ENCODE measurements around the gene HLA-DPB1.

The HLA-DPB1 gene

GRCh38 chr6:33107641-33108040 is 31.9 kb downstream of the HLA-DPB1 start:
- H4K91ac ChIP-seq (ENCODE audit: low read length) = no peak overlapping the region
- H3K23ac ChIP-seq (ENCODE audit: low read length in 2 of 2) = no peak overlapping the region
- H3K4ac ChIP-seq (ENCODE audit: low read depth in 1 of 2, low read length in 2 of 2) = no peak overlapping the region
- H3K36me3 ChIP-seq (ENCODE audit: control insufficient read depth in 1 of 2, insufficient read depth in 2 of 2, low read depth in 1 of 2, low read length in 2 of 2) = no peaks in the 10 kb centered on the region
- no peak overlapping the region for H2AFZ ChIP-seq (ENCODE audit: low read depth, low read length)
- H3K18ac ChIP-seq (ENCODE audit: low read depth in 1 of 2, low read length in 2 of 2) = no peak overlapping the region
- no peak overlapping the region for H4K8ac ChIP-seq (ENCODE audit: low read length)
- no peak overlapping the region for H2BK5ac ChIP-seq (ENCODE audit: low read depth, low read length, poor library complexity, severe bottlenecking)
- no peak overlapping the region for H3K14ac ChIP-seq (ENCODE audit: low read length in 2 of 2)
- H2BK15ac ChIP-seq (ENCODE audit: low read depth, poor library complexity, severe bottlenecking) = no peak overlapping the region
- H3K4me2 ChIP-seq (ENCODE audit: low read length, poor library complexity, severe bottlenecking) = no peak overlapping the region
- H3K27ac ChIP-seq (ENCODE audit: low read length, poor library complexity, severe bottlenecking) = no peak overlapping the region
- H2BK120ac ChIP-seq (ENCODE audit: low read depth, low read length) = no peak overlapping the region
- H3K9me3 ChIP-seq (ENCODE audit: control insufficient read depth, low read length) = peaks cover 13% of the 10 kb centered on the region
- H3K9ac ChIP-seq (ENCODE audit: low read length) = no peak overlapping the region
- H3K4me1 ChIP-seq (ENCODE audit: control insufficient read depth, insufficient read depth, low read depth, low read length) = no peaks in the 10 kb centered on the region
- no peaks in the 10 kb centered on the region for H3K79me1 ChIP-seq (replicated peaks; ENCODE audit: low read length, poor library complexity, severe bottlenecking)
- H2AK5ac ChIP-seq (ENCODE audit: low read length, severe bottlenecking) = no peak overlapping the region
- H3K27me3 ChIP-seq (ENCODE audit: control insufficient read depth in 1 of 2, insufficient read depth in 1 of 2, low read length in 2 of 2) = peaks cover 47 to 82% of the 10 kb centered on the region in 2 experiments
- no CpG with 5 or more reads among the region's 2 CpGs for WGBS
- no peak overlapping the region for H2BK12ac ChIP-seq (ENCODE audit: low read length in 2 of 2)
- H3K4me3 ChIP-seq (ENCODE audit: insufficient read depth in 1 of 2, low read depth in 1 of 2, low read length in 2 of 2) = no peak overlapping the region
- DNase-seq = no peak

GRCh38 chr6:33108307-33108706 is 32.5 kb downstream of the HLA-DPB1 start:
- no peak overlapping the region for H2BK5ac ChIP-seq (ENCODE audit: low read depth, low read length, poor library complexity, severe bottlenecking)

GRCh38 chr6:33112148-33112547 is 36.4 kb downstream of the HLA-DPB1 start:
- no peak overlapping the region for H3K4me2 ChIP-seq (ENCODE audit: low read length, poor library complexity, severe bottlenecking)
- 80% methylated on average over 1 of the region's 1 CpG for WGBS

More at GRCh38 chr6:33108307-33108706, 32.5 kb downstream of the HLA-DPB1 start:
- Histone ChIP-seq H3K9ac (ENCODE audit: low read length) (no peak overlapping the region), H3K23ac (ENCODE audit: low read length in 2 of 2) (no peak overlapping the region), H3K27me3 (ENCODE audit: control insufficient read depth in 1 of 2, insufficient read depth in 1 of 2, low read length in 2 of 2) (peaks cover 54 to 89% of the 10 kb centered on the region in 2 experiments), H2AFZ (ENCODE audit: low read depth, low read length) (no peak overlapping the region), H3K4me3 (ENCODE audit: insufficient read depth in 1 of 2, low read depth in 1 of 2, low read length in 2 of 2) (no peak overlapping the region), H3K36me3 (ENCODE audit: control insufficient read depth in 1 of 2, insufficient read depth in 2 of 2, low read depth in 1 of 2, low read length in 2 of 2) (no peaks in the 10 kb centered on the region), H3K4ac (ENCODE audit: low read depth in 1 of 2, low read length in 2 of 2) (no peak overlapping the region), H2BK15ac (ENCODE audit: low read depth, poor library complexity, severe bottlenecking) (no peak overlapping the region), H2AK5ac (ENCODE audit: low read length, severe bottlenecking) (no peak overlapping the region), H3K27ac (ENCODE audit: low read length, poor library complexity, severe bottlenecking) (no peak overlapping the region), H3K9me3 (ENCODE audit: control insufficient read depth, low read length) (peaks cover 13% of the 10 kb centered on the region), H3K18ac (ENCODE audit: low read depth in 1 of 2, low read length in 2 of 2) (no peak overlapping the region), H2BK120ac (ENCODE audit: low read depth, low read length) (no peak overlapping the region), H4K91ac (ENCODE audit: low read length) (no peak overlapping the region), H3K4me2 (ENCODE audit: low read length, poor library complexity, severe bottlenecking) (no peak overlapping the region), H2BK12ac (ENCODE audit: low read length in 2 of 2) (no peak overlapping the region), H3K79me1 (replicated peaks; ENCODE audit: low read length, poor library complexity, severe bottlenecking) (no peaks in the 10 kb centered on the region), H3K4me1 (ENCODE audit: control insufficient read depth, insufficient read depth, low read depth, low read length) (no peaks in the 10 kb centered on the region), H3K14ac (ENCODE audit: low read length in 2 of 2) (no peak overlapping the region), H4K8ac (ENCODE audit: low read length) (no peak overlapping the region)
- no peak for DNase-seq
- 60% methylated on average over 1 of the region's 2 CpGs for WGBS

GRCh38 chr6:33113755-33114154 is 38.0 kb downstream of the HLA-DPB1 start:
- Histone ChIP-seq H2BK12ac (ENCODE audit: low read length in 2 of 2) (no peak overlapping the region), H2BK5ac (ENCODE audit: low read depth, low read length, poor library complexity, severe bottlenecking) (no peak overlapping the region), H3K27ac (ENCODE audit: low read length, poor library complexity, severe bottlenecking) (no peak overlapping the region), H3K14ac (ENCODE audit: low read length in 2 of 2) (no peak overlapping the region), H4K91ac (ENCODE audit: low read length) (no peak overlapping the region), H3K79me1 (replicated peaks; ENCODE audit: low read length, poor library complexity, severe bottlenecking) (no peaks in the 10 kb centered on the region), H3K4me3 (ENCODE audit: insufficient read depth in 1 of 2, low read depth in 1 of 2, low read length in 2 of 2) (no peak overlapping the region), H4K8ac (ENCODE audit: low read length) (no peak overlapping the region), H2AK5ac (ENCODE audit: low read length, severe bottlenecking) (no peak overlapping the region), H3K27me3 (ENCODE audit: control insufficient read depth in 1 of 2, insufficient read depth in 1 of 2, low read length in 2 of 2) (peaks cover 61 to 89% of the 10 kb centered on the region in 2 experiments), H3K36me3 (ENCODE audit: control insufficient read depth in 1 of 2, insufficient read depth in 2 of 2, low read depth in 1 of 2, low read length in 2 of 2) (no peaks in the 10 kb centered on the region), H2AFZ (ENCODE audit: low read depth, low read length) (no peak overlapping the region), H3K9ac (ENCODE audit: low read length) (no peak overlapping the region), H2BK15ac (ENCODE audit: low read depth, poor library complexity, severe bottlenecking) (no peak overlapping the region), H2BK120ac (ENCODE audit: low read depth, low read length) (no peak overlapping the region), H3K18ac (ENCODE audit: low read depth in 1 of 2, low read length in 2 of 2) (no peak overlapping the region), H3K23ac (ENCODE audit: low read length in 2 of 2) (no peak overlapping the region), H3K4me2 (ENCODE audit: low read length, poor library complexity, severe bottlenecking) (no peak overlapping the region), H3K4me1 (ENCODE audit: control insufficient read depth, insufficient read depth, low read depth, low read length) (peaks cover 4% of the 10 kb centered on the region), H3K4ac (ENCODE audit: low read depth in 1 of 2, low read length in 2 of 2) (no peak overlapping the region), H3K9me3 (ENCODE audit: control insufficient read depth, low read length) (no peaks in the 10 kb centered on the region)
- 76% methylated on average over 4 of the region's 7 CpGs for WGBS
- DNase-seq = no peak

More at GRCh38 chr6:33112148-33112547, 36.4 kb downstream of the HLA-DPB1 start:
- Histone ChIP-seq H3K9me3 (ENCODE audit: control insufficient read depth, low read length) (no peaks in the 10 kb centered on the region), H3K27ac (ENCODE audit: low read length, poor library complexity, severe bottlenecking) (no peak overlapping the region), H3K4ac (ENCODE audit: low read depth in 1 of 2, low read length in 2 of 2) (no peak overlapping the region), H3K4me1 (ENCODE audit: control insufficient read depth, insufficient read depth, low read depth, low read length) (peaks cover 4% of the 10 kb centered on the region), H3K36me3 (ENCODE audit: control insufficient read depth in 1 of 2, insufficient read depth in 2 of 2, low read depth in 1 of 2, low read length in 2 of 2) (no peaks in the 10 kb centered on the region), H3K79me1 (replicated peaks; ENCODE audit: low read length, poor library complexity, severe bottlenecking) (no peaks in the 10 kb centered on the region), H2BK120ac (ENCODE audit: low read depth, low read length) (no peak overlapping the region), H3K18ac (ENCODE audit: low read depth in 1 of 2, low read length in 2 of 2) (no peak overlapping the region), H2BK5ac (ENCODE audit: low read depth, low read length, poor library complexity, severe bottlenecking) (no peak overlapping the region), H2BK15ac (ENCODE audit: low read depth, poor library complexity, severe bottlenecking) (no peak overlapping the region), H4K8ac (ENCODE audit: low read length) (no peak overlapping the region), H3K9ac (ENCODE audit: low read length) (no peak overlapping the region), H3K23ac (ENCODE audit: low read length in 2 of 2) (no peak overlapping the region), H2AK5ac (ENCODE audit: low read length, severe bottlenecking) (no peak overlapping the region), H4K91ac (ENCODE audit: low read length) (no peak overlapping the region), H3K27me3 (ENCODE audit: control insufficient read depth in 1 of 2, insufficient read depth in 1 of 2, low read length in 2 of 2) (peaks cover 58 to 92% of the 10 kb centered on the region in 2 experiments), H3K14ac (ENCODE audit: low read length in 2 of 2) (no peak overlapping the region), H2AFZ (ENCODE audit: low read depth, low read length) (no peak overlapping the region), H3K4me3 (ENCODE audit: insufficient read depth in 1 of 2, low read depth in 1 of 2, low read length in 2 of 2) (no peak overlapping the region), H2BK12ac (ENCODE audit: low read length in 2 of 2) (no peak overlapping the region)
- DNase-seq = peak; percentile 70

All from mesenchymal stem cell (in vitro differentiated cells and primary cell).